HepG2 (cell line): ENCODE results near the gene ALS2CL. TPM values are rescaled to one million over a fixed set of nuclear protein-coding genes. Genes with fewer than 3 reads are reported as not detected.

Source experiments
- ATAC-seq: fragments of 200-7000 bp; cut with Tn5 transposase; 3 replicates; pipeline ENCODE4 v1.9.1; 2020; ENCODE audit warnings: mild to moderate bottlenecking, moderate library complexity
- BruUV-seq: library from RNA; stranded (reverse); fragments of 400-500 nt; replicated peaks from 2 replicates; lab custom pipeline; 2021; lab: Mats Ljungman, UMichigan
- CTCF ChIA-PET: fragments of 300-600 bp; formaldehyde crosslinking; extraction: SDS; loops from one replicate; lab custom pipeline; 2021; ENCODE audit warnings: low total read pairs, inconsistent platforms, low intra/inter-chr PET ratio; lab: Yijun Ruan, JAX
- POLR2A ChIA-PET: fragments of 350-600 bp; sonication (Branson Sonifier 250); formaldehyde crosslinking; loops from one replicate; lab custom pipeline; 2020; ENCODE audit warnings: antibody characterized with exemption, inconsistent platforms; lab: Yijun Ruan, JAX
- DNase-seq: peaks from one replicate; pipeline ENCODE4 v3.0.0-alpha.2; 2015; ENCODE audit warnings: low spot score
- FAIRE-seq: peaks from 3 replicates; lab custom pipeline; 2011; peaks lifted over from hg19 to GRCh38; lab: Jason Lieb, UNC
- H2AFZ ChIP-seq: one replicate; pipeline ENCODE4 v1.6.1; 2011; ENCODE audit warnings: low read length, inconsistent platforms
- H3K27ac ChIP-seq: fragments of 300-600 bp; 3 replicates; pipeline ENCODE4 v1.8.0; 2011; ENCODE audit warnings: mixed run types, mild to moderate bottlenecking, mixed read lengths, low read length, inconsistent platforms; ENCODE audit not compliant: insufficient read depth; ENCODE audit errors: extremely low read length
- H3K27me3 ChIP-seq, 2 experiments: fragments of 200-600 bp in 1 of 2; 2 replicates in 1 of 2; 3 replicates in 1 of 2; pipeline versions ENCODE4 v1.6.0 to v1.8.0; 2011; ENCODE audit warnings: low read length in 2 of 2, mild to moderate bottlenecking in 2 of 2, moderate library complexity in 2 of 2, inconsistent platforms in 1 of 2; ENCODE audit not compliant: insufficient read depth in 2 of 2, control insufficient read depth in 1 of 2
- H3K36me3 ChIP-seq, 2 experiments: fragments of 200-600 bp in 1 of 2; replicated peaks in 1 of 2; 2 replicates in 1 of 2; 3 replicates in 1 of 2; pipeline versions ENCODE4 v1.5.1 to v1.8.0; 2011; ENCODE audit warnings: low read length in 2 of 2, inconsistent platforms in 1 of 2; ENCODE audit not compliant: insufficient read depth in 2 of 2, control insufficient read depth in 1 of 2
- H3K4me1 ChIP-seq: 2 replicates; pipeline ENCODE4 v1.5.1; 2012; ENCODE audit warnings: low read length, inconsistent platforms; ENCODE audit not compliant: insufficient read depth
- H3K4me2 ChIP-seq: 2 replicates; pipeline ENCODE4 v1.6.0; 2011; ENCODE audit warnings: low read depth, low read length, inconsistent platforms
- H3K4me3 ChIP-seq, 3 experiments: fragments of 200-600 bp in 1 of 3; sonication (generic), shearing (Covaris generic) in 1 of 3; replicated peaks in 1 of 3; 2 replicates each; pipeline ENCODE4 v1.5.1; 2011 to 2016; ENCODE audit warnings: low read length in 3 of 3, inconsistent platforms in 2 of 3, low read depth in 2 of 3, mild to moderate bottlenecking in 2 of 3, control low read depth in 1 of 3, mixed read lengths in 1 of 3; ENCODE audit not compliant: insufficient read depth in 1 of 3
- H3K79me2 ChIP-seq: one replicate; pipeline ENCODE4 v1.6.1; 2011; ENCODE audit warnings: low read length, inconsistent platforms; ENCODE audit not compliant: insufficient read depth
- H3K9ac ChIP-seq: 2 replicates; pipeline ENCODE4 v1.6.0; 2011; ENCODE audit warnings: mild to moderate bottlenecking, low read depth, low read length, inconsistent platforms; ENCODE audit not compliant: insufficient read depth
- H3K9me3 ChIP-seq: 2 replicates; pipeline ENCODE4 v1.5.1; 2012; ENCODE audit warnings: mild to moderate bottlenecking, low read length
- H4K20me1 ChIP-seq: 2 replicates; pipeline ENCODE4 v1.6.0; 2011; ENCODE audit warnings: inconsistent platforms, mild to moderate bottlenecking, low read length, moderate library complexity; ENCODE audit not compliant: insufficient read depth
- E2F1 ChIP-seq: sonication (generic); formaldehyde crosslinking; IDR thresholded peaks from 2 replicates; pipeline ENCODE4 v1.5.0; 2020; ENCODE audit warnings: missing genetic modification reagents
- GRHL1 ChIP-seq: sonication (generic); formaldehyde crosslinking; conservative IDR thresholded peaks from 2 replicates; pipeline ENCODE4 v1.8.0; 2022; ENCODE audit warnings: missing genetic modification reagents
- KAT2B ChIP-seq: fragments of 150-350 bp; IDR thresholded peaks from 2 replicates; pipeline ENCODE4 v1.6.1; 2014; ENCODE audit warnings: low read depth, low read length, borderline replicate concordance
- KAT7 ChIP-seq: IDR thresholded peaks from 2 replicates; pipeline ENCODE4 v1.6.1; 2018; ENCODE audit warnings: borderline replicate concordance, missing compliant biosample characterization
- NR1H2 ChIP-seq: sonication (generic); formaldehyde crosslinking; IDR thresholded peaks from 2 replicates; pipeline ENCODE4 v1.8.1; 2022; ENCODE audit warnings: low read depth, missing genetic modification reagents, borderline replicate concordance
- POLR2AphosphoS5 ChIP-seq: IDR thresholded peaks from 2 replicates; pipeline ENCODE4 v1.6.1; 2012; ENCODE audit warnings: low read depth, low read length
- TBX3 ChIP-seq: fragments of 450-650 bp; IDR thresholded peaks from 2 replicates; pipeline ENCODE4 v1.6.1; 2017; ENCODE audit warnings: antibody characterized with exemption, mild to moderate bottlenecking, inconsistent platforms, borderline replicate concordance
- TOPORS ChIP-seq: sonication (generic); formaldehyde crosslinking; IDR thresholded peaks from 2 replicates; pipeline ENCODE4 v1.8.0; 2023; ENCODE audit warnings: mild to moderate bottlenecking, missing genetic modification reagents
- ZBTB10 ChIP-seq: sonication (generic); formaldehyde crosslinking; IDR thresholded peaks from 2 replicates; pipeline ENCODE4 v1.4.0; 2020; ENCODE audit warnings: missing genetic modification reagents, borderline replicate concordance
- ZBTB14 ChIP-seq: sonication (generic); formaldehyde crosslinking; IDR thresholded peaks from 2 replicates; pipeline ENCODE4 v1.4.0; 2020; ENCODE audit warnings: missing genetic modification reagents
- ZNF18 ChIP-seq: sonication (generic); formaldehyde crosslinking; IDR thresholded peaks from 2 replicates; pipeline ENCODE4 v1.8.0; 2022; ENCODE audit warnings: mild to moderate bottlenecking, missing genetic modification reagents; ENCODE audit not compliant: insufficient replicate concordance
- ZNF382 ChIP-seq: sonication (generic); formaldehyde crosslinking; IDR thresholded peaks from 2 replicates; pipeline ENCODE4 v1.5.0; 2020; ENCODE audit warnings: missing genetic modification reagents, mild to moderate bottlenecking, borderline replicate concordance
- ZNF704 ChIP-seq: sonication (generic); formaldehyde crosslinking; IDR thresholded peaks from 2 replicates; pipeline ENCODE4 v1.8.1; 2023; ENCODE audit warnings: mild to moderate bottlenecking, inconsistent platforms, moderate library complexity, missing genetic modification reagents, borderline replicate concordance
- ZNF746 ChIP-seq: sonication (generic); formaldehyde crosslinking; IDR thresholded peaks from 2 replicates; pipeline ENCODE4 v1.8.0; 2022; ENCODE audit warnings: mild to moderate bottlenecking, missing genetic modification reagents
- ZSCAN21 ChIP-seq: sonication (generic); formaldehyde crosslinking; IDR thresholded peaks from 2 replicates; pipeline ENCODE4 v1.8.0; 2022; ENCODE audit warnings: mild to moderate bottlenecking, missing genetic modification reagents, moderate library complexity, borderline replicate concordance
- WGBS: methylation state at CpG from one replicate; pipeline ENCODE4 v1.1.6; 2017; ENCODE audit warnings: low lambda C conversion rate; 5-methylcytosine and 5-hydroxymethylcytosine counted together
- in situ Hi-C: cut with HindIII; loops from 2 replicates; pipeline ENCODE4 v1.10.0; 2017; ENCODE audit warnings: low pct_unique_long_range_greater_than_20kb; ENCODE audit not compliant: extremely low pct_ligation_motif_present
- intact Hi-C: fragments of 100-400 bp; cut with micrococcal nuclease; formaldehyde crosslinking; loops from one replicate; pipeline ENCODE4 v1.10.0; 2022; ENCODE audit not compliant: unreplicated experiment
- polyA plus RNA-seq, 8 experiments: library from polyadenylated mRNA; depleted of rRNA in 3 of 8; stranded (reverse) in 7 of 8; unstranded in 1 of 8; fragments of >200 nt; fragmentation: Illumina TruSeq in 4 of 8; extraction: Trizol in 4 of 8; gene quantifications; 2 replicates each; pipeline versions ENCODE4 v1.2.1 to v1.2.3, GENCODE V29; 2011 to 2016; ENCODE audit warnings: low read depth in 4 of 8, missing spikeins in 1 of 8, mixed read lengths in 1 of 8; ENCODE audit not compliant: insufficient read depth in 1 of 8
- total RNA-seq, 5 experiments: library from RNA; depleted of rRNA; stranded (reverse); fragments of >200 nt; fragmentation: Illumina TruSeq; extraction: Trizol; gene quantifications; 2 replicates each; pipeline ENCODE4 v1.2.3, GENCODE V29; 2016; ENCODE audit warnings: low read depth in 1 of 5

The ALS2CL gene
- total and polyA plus RNA-seq, 2 of the 13 experiments (the other 11 are each of a cell fraction or from before 2014, with no cell fraction given): not detected

GRCh38 chr3:46700772-46701171 lies 7.3 kb upstream of the ALS2CL start:
- in situ Hi-C loops: no loop called here
- no peak for FAIRE-seq
- no TSS peak for BruUV-seq
- POLR2A ChIA-PET: no interaction called here
- WGBS: no CpG with 5 or more reads among the region's 4 CpGs
- Histone ChIP-seq H3K4me3 (no peak overlapping the region), H3K27ac (no peak overlapping the region), H2AFZ (no peak overlapping the region), H3K9me3 (no peaks in the 10 kb centered on the region), H3K36me3 (no peaks in the 10 kb centered on the region), H4K20me1 (no peaks in the 10 kb centered on the region), H3K9ac (no peak overlapping the region), H3K4me2 (no peak overlapping the region), H3K79me2 (no peaks in the 10 kb centered on the region), H3K27me3 (0 out of 5 replicates have a peak, but pooled peaks cover 0 to 6% of the 10 kb centered on the region in 2 experiments), H3K4me1 (no peaks in the 10 kb centered on the region)
- no peak for DNase-seq
- no peak for ATAC-seq
- CTCF ChIA-PET: no interaction called here
- intact Hi-C loops: no loop called here
- TF ChIP-seq NR1H2 (no peak), POLR2AphosphoS5 (no peak), ZBTB10 (CRISPR knock-in tag) (no peak), ZNF746 (CRISPR knock-in tag) (no peak), KAT2B (no peak), ZBTB14 (no peak), ZNF382 (no peak), KAT7 (CRISPR knock-in tag) (no peak), E2F1 (CRISPR knock-in tag) (no peak), GRHL1 (no peak), ZSCAN21 (no peak), TOPORS (CRISPR knock-in tag) (no peak), TBX3 (no peak), ZNF18 (CRISPR knock-in tag) (no peak), ZNF704 (CRISPR knock-in tag) (no peak)
